ENCODE measurements around the gene MLPH.

Gene MLPH

DNA sequence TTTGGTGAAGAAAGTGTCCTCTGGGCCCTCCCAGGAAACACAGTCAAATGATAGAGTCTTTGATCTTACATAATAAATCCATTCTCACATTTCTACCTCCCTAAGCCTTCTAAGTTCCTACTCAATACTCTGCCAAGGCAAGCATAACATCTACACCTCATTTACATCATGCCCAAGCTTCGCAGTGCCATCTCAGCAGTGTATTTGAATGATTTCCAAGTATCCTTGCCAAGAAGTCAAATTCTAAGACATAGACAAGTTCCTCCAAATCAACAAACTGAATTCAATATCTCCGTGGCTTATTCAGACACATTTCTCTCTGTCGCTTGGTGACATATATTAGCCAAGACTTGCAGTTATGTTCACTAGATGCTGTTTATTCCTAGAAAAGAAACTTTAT lies 8.1 kb upstream of the MLPH start:
- DNase-seq (ENCODE audit: low spot score), result peak; percentile 4

- DNase-seq (ENCODE audit: low spot score), result peak; percentile 25
These were observed 7.3 kb upstream of the MLPH start for GRCh38 chr2:237479747-237480146.

DNA sequence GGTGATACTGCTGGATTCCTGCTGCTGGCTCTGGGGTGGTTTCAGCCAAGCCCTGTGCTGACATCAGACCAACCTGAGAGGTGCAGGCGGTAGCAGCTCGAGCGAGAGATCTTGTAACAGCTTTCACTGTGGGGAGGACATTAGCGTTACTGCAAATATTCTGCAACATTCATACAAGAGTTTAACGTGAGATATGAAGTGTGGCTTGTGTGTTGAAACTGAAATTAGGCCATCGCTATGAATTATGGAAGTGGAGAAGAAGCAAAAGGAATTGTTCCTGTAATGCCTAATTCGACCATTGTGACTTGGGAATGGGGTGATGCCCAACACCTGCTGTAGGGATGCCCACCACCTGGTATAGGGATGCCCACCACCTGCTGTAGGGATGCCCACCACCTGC lies 6.5 kb upstream of the MLPH start:
- DNase-seq (ENCODE audit: low spot score), result no peak

GRCh38 chr2:237480988-237481525 lies 6.0 kb upstream of the MLPH start:
- DNase-seq (ENCODE audit: low spot score), result no peak

DNA sequence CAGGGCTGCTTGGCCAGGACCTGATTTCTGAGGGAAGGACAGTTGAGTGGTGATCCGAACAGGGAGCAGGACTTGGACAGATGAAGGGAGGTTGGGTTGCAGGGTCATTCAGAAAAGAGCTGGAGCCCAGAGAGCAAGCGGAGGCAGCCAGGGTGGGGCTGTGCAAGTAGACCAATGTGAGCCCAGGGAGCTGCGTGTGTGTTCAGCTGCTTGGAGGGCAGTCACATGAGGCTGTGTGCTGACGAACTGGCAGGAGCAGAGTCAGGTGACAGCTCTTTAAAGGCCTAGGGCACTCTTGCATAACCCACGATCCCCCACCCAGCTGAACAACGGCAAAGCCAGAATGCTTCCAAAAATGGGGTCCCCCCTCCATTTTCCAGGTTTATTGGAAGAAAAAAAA lies 4.6 kb upstream of the MLPH start:
- DNase-seq (ENCODE audit: low spot score), result peak; percentile 5

DNA sequence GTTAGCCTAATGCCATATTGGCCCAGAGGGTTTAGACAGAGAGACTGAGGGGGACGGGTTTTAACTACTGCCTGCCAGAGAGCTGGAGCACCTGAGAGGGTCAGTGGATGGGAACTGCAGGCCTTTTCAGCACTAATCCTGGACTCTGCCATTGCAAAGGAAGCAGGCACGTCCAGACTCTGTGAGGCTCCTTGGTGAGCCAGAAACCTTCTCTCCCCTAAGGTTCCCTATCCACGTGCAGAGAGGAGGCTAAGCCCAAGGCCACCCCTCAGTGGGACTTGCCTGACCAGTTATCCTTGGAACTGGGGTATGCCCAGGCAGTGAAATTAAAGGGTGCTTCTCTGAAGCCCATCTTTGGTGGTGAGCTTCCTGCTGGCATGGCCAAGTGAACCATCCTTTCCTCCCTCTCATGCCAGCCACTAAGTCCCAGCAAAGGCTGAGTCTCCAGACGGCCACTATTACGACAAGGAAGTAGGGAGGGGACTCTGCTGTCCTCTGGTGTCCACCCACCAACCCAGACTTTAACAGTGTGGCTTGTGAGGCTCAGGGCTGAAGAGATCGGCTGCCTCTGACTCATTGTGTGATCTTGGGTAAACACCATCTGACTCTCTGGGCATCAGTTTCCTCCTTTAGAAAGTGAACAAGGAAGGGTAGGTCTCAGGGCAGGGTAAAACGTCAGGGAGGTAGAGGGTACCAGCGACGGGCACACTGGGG lies 3.9 kb upstream of the MLPH start:
- no peak for DNase-seq (ENCODE audit: low spot score)

DNA sequence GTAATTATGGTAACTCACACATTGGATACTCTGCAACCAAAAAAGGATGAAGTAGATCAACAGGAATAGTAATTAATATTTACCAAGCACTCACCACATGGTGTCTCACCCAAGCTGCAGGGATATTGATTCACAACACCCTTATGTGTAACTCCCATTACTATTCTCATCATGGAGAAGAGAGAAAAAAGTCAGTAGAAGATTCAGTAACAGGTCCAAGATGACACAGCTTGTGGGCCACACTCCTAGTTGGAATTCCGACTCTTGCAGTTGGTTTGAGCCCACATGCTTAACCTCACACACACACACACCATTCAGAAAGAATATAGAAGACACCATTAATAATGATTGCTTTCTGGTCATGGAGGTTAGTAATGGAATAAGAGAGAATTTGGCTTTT lies 1.7 kb upstream of the MLPH start:
- DNase-seq (ENCODE audit: low spot score), result no peak

- no peak for DNase-seq (ENCODE audit: low spot score)
These were observed 1.2 kb upstream of the MLPH start for GRCh38 chr2:237485844-237486243.

DNA sequence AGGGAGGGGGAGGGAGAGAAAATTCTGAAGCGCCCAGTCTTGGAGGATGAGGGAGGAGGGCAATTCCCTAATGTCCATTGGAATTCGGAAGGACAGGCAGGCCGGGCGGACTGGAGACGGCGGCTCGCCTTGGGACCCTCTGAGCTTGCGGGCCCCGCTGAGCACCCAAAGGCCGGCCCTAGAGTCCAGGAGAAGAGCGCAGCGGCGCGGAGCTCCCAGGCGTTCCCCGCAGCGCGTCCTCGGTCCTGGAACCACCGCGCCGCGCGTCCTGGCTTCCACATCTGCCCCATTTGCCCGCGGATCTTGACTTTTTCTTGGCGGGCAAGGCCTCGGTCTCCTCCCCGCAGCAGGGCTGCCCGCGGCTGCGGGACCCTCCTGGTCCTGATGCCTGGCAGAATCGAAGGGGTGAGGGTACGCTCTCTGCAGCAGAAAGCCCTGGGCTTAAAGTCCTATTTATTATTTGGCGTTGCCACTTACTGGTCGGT lies 675 bp upstream of the MLPH start:
- DNase-seq (ENCODE audit: low spot score), result no peak

- no peak for DNase-seq (ENCODE audit: low spot score)
These were observed 445 bp downstream of the MLPH start for GRCh38 chr2:237487496-237487895.

DNA sequence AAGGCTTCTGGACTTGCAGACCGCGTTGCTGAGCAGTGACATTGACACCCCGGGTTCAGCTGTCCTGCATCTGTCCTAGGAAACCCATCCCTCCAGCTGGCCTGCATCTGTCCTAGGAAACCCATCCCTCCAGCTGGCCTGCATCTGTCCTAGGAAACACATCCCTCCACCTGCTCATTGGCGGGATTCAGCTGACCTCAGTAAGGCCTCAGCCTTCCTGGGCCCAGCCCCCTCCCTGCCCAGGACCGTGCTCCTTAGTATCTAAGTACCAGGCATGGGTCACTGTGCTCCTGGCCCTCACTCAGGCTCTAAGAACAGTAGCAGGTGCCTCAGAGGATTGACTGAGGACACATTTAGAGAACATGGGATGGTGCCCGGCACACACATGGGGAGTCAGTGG lies 1.2 kb downstream of the MLPH start:
- DNase-seq (ENCODE audit: low spot score), result no peak

DNA sequence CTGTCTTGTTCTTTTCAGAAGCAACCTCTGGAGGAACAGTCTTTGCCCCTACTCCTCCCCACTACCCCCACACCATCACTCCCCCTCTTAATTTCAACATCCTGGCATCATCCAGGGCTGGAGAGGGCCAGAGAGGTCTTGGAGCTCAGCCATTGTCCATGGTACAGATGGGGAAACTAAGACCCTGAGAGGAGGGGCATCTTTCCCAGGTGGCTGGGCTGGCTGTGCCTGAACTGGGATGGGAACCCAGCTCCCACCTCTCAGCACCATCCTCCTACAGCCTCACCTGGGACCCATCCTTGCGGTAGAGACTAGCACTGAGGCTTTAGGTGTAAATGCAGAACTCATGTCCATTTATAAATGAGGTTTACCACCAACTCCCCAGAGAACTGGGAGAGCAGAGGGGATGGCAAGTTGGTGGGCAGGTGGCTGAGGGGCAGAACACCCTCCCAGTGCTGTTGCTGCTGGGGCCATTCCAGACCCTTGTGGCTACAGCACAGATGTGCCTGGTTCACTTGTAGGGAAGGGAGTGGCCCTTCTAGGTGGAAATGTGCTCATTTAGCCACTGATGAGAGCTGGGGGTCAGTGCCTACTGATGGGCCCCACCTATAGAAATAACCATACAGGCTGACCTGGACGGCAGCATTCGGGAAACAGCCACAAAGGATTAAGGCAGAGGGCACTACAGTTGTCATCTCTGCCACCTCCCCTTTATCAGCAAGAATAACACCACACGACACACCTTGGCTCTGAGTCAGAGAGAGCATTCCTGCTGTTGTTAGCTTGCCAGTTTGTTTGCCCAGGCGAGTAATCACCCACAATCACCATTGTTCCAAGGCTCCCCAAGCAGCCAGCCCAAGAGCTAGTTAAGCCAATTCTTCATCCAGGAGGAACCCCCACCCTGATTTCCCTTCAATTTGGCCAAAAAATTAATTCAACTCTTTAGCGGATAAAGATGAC lies 2.1 kb downstream of the MLPH start:
- no peak for DNase-seq (ENCODE audit: low spot score)

DNA sequence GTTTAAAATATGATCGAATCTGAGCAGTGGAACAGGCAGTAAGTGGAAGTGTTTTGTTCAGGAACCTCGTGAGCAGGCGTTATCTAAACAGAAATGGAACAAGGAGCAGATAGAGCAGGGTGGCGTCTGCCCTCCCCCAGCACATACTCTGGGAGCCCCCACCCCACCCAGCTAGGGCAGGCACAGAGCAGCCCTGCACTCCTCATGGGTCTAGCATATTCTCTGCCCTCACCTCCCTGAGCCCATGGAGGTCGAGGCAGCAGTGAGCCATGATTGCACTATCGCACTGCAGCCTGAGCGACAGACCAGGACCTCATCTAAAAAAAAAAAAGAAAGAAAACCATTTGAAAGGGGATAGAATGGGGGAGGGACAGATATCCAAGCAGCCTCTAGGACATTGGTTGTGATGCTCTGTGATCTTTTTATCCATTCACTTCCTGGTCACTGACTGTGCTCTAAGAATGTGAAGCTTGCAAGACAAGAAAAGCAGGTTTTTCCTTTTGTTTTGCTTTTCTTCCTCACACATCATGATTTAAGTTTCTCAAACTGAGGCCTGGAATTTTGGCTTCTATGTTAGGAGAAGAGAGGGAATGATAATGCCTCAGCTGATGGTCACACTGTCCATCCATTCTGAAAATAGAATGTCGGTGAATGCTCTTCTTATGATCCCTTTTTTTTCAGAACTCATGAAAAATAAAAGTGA lies 3.1 kb downstream of the MLPH start:
- DNase-seq (ENCODE audit: low spot score), result no peak

DNA sequence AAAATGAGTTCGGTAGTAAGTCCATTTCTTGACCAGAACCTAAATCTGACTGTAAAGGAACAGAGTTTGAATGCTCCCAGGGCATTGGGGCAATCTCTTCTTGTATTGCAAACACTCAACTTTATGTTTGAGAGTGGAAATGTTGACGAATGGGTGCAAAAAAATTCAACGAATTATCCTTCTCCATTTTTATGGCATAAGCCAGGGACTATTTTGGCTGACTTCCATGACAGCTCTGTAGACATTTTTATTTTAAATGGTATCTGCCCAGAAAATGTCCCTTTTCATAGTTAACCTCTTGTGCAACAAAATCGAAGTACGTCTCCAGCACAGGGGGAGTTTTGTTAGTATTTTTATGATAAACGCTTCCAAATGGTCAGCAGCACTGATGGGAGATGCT lies 3.7 kb downstream of the MLPH start:
- no peak for DNase-seq (ENCODE audit: low spot score)

GRCh38 chr2:237491515-237492118 lies 4.6 kb downstream of the MLPH start:
- no peak for DNase-seq (ENCODE audit: low spot score)

DNA sequence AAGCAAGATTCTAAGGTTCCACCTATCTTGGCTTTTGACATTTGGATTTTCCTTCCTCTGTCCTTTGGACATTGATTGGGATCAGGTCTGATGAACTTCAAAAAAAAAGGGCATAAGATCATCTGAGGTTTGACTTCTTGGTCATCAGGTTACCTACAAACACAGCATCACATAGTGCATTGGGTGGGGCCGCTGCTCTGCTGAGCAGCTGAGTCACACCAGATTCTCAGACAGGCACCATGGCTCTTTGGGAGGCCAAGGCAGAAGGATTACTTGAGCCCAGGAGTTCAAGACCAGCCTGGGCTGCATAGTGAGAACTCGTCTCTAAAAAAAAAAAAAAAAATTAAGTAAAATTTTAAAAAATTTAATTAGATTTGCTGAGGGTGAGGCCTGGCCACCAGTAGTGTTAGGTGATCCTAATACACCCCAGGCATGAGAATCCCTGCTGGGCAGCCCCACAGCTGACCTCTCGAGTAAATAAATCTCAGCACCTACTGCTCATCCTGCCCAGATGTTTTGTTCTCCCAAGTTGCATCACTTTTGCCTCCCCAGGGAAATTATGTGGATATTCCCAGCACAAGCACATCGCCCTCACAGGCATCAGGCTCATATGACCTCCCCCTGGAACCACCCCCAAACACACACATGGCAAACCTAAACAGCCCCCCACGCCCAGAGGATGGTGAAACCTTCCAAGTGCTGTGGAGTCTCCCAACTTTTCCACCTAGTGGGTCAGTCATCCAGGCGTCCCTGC lies 5.3 kb downstream of the MLPH start:
- no peak for DNase-seq (ENCODE audit: low spot score)

DNA sequence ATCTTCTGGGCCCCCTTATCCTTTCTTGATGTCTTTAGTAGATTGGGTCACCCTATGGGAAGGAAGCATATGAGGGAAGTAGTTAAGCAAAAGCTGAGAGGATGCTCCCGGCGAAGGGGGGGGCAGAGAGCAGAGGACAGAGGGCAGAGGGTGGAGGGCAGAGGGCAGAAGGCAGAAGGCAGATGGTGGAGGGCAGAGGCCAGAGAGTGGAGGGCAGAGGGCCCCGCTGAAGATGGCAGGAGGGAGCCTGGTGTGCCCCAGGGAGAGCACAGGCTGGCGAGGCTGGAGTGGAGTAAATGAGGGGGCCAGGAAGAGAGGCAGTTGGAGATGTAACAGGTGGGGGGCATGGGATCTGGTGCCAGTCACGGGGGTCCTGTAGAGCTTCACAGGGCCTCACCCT lies 7.0 kb downstream of the MLPH start:
- no peak for DNase-seq (ENCODE audit: low spot score)

- no peak for DNase-seq (ENCODE audit: low spot score)
These were observed 8.6 kb downstream of the MLPH start for GRCh38 chr2:237495521-237496117.

DNA sequence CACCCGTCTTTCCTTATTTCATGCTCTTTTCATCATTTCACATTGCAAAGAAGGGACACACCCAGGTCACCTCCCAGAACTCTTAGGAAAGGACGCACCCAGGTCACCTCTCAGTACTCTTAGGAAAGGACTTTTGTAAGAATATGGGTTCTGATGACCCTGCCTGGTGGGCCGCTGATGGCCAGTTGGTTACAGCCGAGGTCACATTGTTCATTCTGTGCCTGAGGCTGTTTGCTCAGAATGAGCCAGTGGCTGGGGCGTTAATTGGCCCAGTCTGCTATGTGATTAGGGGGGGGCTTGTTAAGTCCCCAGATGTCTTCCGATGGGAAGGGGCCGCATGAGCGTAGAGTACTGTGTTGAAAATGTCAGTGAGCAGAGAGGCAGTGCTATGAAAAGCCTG lies 9.4 kb downstream of the MLPH start:
- no peak for DNase-seq (ENCODE audit: low spot score)

GRCh38 chr2:237497009-237497837 lies 10.2 kb downstream of the MLPH start:
- DNase-seq (ENCODE audit: low spot score), result no peak
